NAMALWA (cell line): ENCODE data around the gene RERE.

Experiments
- DNase-seq: peaks from one replicate; pipeline ENCODE4 v3.0.0-alpha.2; 2015; ENCODE audit warnings: low spot score

RERE gene

DNA sequence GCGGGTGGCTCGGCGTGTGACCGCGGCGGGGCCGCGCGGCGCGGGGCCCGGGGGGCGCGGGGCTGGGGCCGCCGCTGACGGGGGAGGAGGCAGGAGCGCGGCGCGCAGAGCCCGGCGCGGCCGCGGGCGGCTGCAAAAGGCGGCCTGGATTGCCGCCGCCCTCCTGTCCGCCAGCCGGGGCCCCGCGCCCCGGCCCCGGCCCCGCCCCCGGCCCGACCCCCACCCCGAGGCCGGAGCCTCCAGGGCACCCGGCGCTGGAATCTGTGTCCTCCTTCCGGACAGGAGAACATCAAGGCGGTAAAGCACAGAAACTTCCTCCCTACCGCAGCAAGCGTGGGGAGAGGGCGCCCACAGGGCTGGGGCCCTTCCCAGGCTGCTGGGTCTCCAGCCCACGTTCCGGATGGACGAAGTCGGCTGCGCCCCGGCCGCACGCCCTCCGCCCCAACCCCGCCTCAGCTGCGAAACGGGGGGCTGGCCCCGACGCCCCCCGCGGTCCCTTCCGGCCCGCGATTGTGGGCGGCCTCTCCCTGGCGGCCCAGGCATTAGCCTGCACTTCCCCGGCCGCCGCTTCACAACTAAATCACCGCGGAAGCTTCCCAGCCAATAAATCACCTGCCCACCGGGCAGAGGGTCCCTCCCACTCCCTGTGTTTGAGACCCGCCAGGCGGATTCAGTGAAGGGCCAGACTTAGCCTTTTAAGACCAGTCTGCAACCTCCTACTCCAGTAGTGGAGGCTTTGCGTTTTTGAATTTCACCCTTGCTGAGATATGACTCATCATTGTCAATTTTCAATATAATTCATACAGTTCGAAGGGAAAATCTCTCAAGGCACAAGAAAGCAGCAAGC lies 393.5 kb downstream of the RERE start:
- peak; percentile 89 for DNase-seq

DNA sequence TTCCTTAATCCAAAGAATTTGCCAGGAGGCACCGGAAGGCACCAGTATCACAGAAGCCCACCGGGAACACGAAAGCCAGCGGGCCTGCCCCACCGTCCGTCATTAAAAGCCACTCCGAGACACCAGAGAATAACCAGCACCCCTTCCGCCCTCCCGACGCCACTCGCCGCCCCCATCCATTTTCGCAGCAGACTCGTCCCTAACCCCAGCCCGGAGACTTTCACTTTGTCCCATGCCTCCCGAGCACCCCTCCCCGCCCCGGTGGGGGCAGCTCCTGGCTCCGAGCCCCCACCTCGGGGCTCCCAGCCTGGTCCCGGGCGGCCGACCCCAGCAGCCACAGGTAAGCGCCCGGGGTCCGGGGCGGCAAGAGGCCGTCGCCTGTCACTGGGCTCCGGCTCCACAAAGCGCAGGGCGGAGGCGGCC lies 394.2 kb downstream of the RERE start:
- DNase-seq, result peak; percentile 55

- peak; percentile 48 for DNase-seq
These were observed 394.8 kb downstream of the RERE start for GRCh38 chr1:8422510-8423268.

DNA sequence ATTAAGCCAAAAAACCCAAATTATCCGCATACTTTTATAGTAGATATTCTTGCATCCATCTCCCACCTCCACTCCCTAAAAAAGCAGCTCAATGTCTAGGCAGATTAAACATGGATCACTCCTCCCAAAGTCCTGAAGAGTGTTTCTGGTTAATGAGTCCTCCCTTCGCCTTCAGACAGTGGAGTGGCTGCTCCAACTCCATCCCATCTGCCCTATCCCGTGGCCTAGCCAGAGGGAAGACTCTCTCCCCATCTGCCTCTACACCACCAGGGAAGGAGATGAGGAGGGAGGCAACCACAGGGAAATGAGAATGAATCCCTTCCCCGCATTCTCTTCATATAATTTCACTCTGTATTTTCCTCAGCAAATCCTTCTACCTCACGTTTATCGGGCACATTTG lies 395.7 kb downstream of the RERE start:
- no peak for DNase-seq

DNA sequence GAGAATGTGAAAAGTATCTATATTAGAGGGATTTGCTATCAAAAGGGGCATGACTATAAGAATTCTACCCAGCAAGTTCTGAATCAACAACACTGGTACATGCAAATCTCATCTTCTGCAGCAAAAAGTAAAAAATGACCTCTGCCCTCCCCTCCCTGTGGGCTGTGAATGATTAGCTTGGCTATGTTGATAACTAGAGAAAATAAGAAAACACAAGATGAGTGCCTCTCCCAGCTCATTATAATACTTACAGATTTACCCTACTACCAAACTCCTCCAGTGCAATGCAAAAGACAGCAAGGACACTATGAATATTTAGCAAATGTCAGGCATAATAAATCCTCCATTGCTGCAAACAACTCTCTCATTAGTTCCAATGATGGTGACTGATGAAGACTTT lies 397.1 kb downstream of the RERE start:
- no peak for DNase-seq

DNA sequence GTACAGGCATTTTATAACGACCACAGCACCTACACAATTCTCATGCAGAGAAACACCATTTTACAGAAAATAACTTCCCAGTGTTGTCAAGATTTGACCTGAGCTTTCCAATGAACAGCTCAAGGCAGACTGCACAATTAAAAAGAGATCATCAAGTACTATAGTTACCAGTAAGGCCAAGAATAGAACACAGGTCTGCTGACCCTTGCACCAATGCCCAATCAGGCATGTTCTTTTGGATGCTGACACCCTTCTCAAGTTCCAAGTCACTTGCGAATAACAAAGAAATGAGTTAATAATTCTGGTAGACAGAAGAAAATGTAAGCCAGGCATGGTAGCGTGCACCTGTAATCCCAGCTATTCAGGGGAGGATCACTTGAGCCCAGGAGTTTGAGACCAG lies 397.6 kb downstream of the RERE start:
- no peak for DNase-seq

GRCh38 chr1:8419172-8419571 lies 398.3 kb downstream of the RERE start:
- no peak for DNase-seq

- DNase-seq, result no peak
These were observed 399.1 kb downstream of the RERE start for GRCh38 chr1:8418301-8418700.

DNA sequence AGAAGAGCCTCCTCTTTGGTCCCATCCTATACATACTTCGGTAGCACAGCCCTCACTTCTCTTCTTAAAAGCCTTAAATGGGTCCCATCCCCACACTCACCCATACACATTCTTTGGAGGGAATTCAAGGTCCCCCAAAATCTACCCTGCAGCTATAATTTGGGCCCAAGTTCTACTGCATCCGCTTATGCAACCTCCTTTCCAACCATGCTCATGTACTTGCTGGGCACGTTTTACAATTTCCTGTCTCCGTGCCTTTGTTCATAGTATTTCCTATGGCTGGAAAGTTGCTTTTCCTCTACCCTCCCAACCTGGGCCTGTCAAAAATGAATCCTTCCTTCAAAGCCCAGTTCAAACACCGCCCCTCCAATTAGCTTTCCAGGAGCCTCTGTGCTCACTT lies 399.8 kb downstream of the RERE start:
- DNase-seq, result no peak

DNA sequence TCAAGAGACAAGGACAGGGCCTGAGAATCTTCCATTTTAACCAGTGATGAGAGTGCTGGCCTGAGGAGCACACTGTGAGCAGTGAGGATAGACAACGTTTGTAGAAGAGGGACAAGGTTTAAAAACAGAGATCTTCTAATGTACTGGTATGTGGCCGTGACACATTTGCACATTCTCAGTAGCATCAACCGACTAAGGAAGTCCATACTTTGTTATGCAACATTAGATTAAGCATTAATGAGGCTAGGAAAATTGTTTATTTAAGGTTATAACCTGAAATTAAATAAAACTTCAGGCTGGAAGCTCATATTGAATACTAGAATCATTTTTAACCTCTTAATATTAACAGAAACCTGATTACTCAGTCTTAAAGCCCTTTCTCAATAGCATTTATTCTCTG lies 400.6 kb downstream of the RERE start:
- no peak for DNase-seq

- DNase-seq, result no peak
These were observed 401.7 kb downstream of the RERE start for GRCh38 chr1:8415526-8416278.

GRCh38 chr1:8412183-8412831 lies 405.1 kb downstream of the RERE start:
- DNase-seq, result no peak

- no peak for DNase-seq
These were observed 405.6 kb downstream of the RERE start for GRCh38 chr1:8411803-8412182.

GRCh38 chr1:8410791-8411190 lies 406.6 kb downstream of the RERE start:
- no peak for DNase-seq

- no peak for DNase-seq
These were observed 407.8 kb downstream of the RERE start for GRCh38 chr1:8409606-8410005.

GRCh38 chr1:8409106-8409505 lies 408.3 kb downstream of the RERE start:
- DNase-seq, result peak; percentile 69

DNA sequence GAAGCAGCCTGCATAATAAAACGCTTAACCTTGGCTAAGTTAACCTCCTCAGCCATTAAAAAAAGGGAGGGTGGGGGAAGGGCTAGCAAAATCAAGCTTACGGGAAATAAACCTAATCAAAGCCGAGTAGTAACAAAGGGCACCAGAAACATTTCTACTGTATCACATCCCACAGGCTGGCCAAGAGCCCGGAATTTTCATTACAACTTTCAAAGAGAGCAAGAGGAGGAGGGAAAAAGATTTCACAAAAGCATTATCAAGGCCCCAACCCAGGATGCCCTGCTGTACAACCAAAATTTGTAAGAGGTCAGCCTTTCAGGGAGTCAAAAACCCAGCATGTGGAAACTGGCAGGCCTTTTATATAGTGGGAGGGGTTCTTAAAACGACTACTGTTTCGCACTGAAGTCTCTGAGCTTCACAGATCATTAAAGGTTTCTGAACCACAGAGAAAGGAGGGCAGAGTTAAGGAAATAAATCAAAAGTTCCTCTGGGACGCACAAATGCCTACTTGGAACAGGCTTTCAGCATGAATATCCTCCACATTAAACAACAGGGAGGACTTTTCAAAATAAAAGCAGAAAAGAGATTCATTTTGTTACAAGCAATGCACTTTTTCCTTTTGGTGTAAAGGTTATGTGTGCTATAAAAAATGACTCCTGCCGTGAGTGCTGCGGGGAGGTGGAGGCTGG lies 409.1 kb downstream of the RERE start:
- no peak for DNase-seq

GRCh38 chr1:8407652-8408051 lies 409.8 kb downstream of the RERE start:
- no peak for DNase-seq

DNA sequence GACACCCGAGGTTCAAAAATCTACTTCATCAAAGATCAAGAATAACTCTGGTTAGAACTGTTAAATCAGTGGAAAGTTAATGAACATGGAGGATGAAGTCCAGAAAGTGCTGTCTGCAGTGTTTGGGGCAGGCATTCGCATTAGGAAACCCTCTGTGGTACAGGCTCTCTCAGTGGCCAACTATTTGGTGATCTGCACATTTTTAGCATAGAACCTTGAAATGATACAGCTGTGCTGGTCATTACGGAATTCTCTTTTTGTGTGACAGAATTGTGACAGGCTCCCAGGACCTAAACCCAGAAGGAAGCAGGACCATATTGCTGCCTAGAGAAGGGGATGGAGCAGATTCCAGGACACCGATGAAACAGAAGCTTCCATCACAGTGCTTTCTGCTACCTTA lies 410.5 kb downstream of the RERE start:
- DNase-seq, result no peak

GRCh38 chr1:8406011-8406410 lies 411.4 kb downstream of the RERE start:
- no peak for DNase-seq
